ENCODE data around the gene DOCK1.

DNA sequence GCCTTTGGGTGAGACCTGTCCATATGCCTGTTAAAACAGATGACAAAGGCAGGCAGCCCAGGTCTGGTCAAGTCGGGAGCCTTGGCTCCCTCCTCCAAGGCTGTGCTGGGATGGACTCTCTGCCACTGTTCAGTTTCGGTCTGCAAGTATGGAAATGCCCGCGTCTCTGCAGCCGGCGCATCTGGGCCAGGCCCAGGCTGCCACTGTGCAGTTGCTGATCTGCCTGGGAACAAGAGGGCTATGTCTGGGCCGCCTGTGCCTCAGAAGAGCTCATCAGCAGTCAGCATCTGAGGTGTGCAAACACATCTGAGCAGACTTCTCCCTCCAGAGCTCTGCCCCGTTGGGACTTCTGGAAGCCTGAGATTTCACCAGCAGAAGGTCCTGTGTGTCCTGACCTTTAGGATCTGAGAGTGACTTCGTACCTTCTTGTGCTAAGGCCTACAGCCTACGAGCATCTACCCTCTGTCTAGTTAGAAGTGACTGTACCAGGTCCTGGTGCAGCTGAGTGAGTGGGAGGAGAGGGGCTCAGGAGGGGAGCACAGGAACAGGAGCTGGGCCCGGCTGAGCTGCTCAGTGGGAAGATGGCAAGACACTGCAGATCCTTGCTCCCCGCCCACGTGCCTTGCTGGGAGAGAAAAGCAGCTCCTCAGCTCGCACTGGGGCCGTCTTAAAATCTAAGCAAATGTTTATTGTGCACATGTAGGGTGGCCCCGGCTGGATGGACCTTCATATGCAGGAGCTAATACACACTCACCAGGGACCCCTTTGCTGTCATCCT is 50.9 kb downstream of the DOCK1 start:
- TF ChIP-seq POLR2AphosphoS5 (IDR thresholded peaks at IDR 0.05) (no peak), CTCF (IDR thresholded peaks at IDR 0.05) (no peak), POLR2A (IDR thresholded peaks at IDR 0.05) (no peak)
